HL-60/S4 treated with phorbol 12-myristate 13-acetate at 8.2 ng/mL for 4 days and 3 days (cell line): ENCODE data around the gene RAB40B.

Experiments used
- in situ Hi-C: fragments of 300-500 bp; cut with MboI; formaldehyde crosslinking; loops from 2 replicates; pipeline ENCODE4 v1.15.0; 2022; ENCODE audit warnings: low sequenced_read_pairs

RAB40B gene

GRCh38 chr17:82692268-82692667, 6.2 kb downstream of the RAB40B start:
- in situ Hi-C loops: no loop called here

- in situ Hi-C loops: no loop called here
Observed at GRCh38 chr17:82691714-82692113, 6.8 kb downstream of the RAB40B start.

- in situ Hi-C loops: no loop called here
Observed at GRCh38 chr17:82690786-82691489, 7.6 kb downstream of the RAB40B start.

GRCh38 chr17:82689077-82689476, 9.4 kb downstream of the RAB40B start:
- in situ Hi-C loops: no loop called here

- in situ Hi-C loops: no loop called here
Observed at GRCh38 chr17:82687871-82688270, 10.6 kb downstream of the RAB40B start.

- in situ Hi-C loops: no loop called here
Observed at GRCh38 chr17:82687375-82687861, 11.1 kb downstream of the RAB40B start.

- in situ Hi-C loops: no loop called here
Observed at GRCh38 chr17:82686366-82687324, 11.9 kb downstream of the RAB40B start.

- in situ Hi-C loops: no loop called here
Observed at GRCh38 chr17:82685291-82685690, 13.2 kb downstream of the RAB40B start.

- in situ Hi-C loops: no loop called here
Observed at GRCh38 chr17:82684228-82684841, 14.2 kb downstream of the RAB40B start.

GRCh38 chr17:82683534-82683933, 15.0 kb downstream of the RAB40B start:
- in situ Hi-C loops: no loop called here

- in situ Hi-C loops: no loop called here
Observed at GRCh38 chr17:82681547-82681946, 17.0 kb downstream of the RAB40B start.

- in situ Hi-C loops: no loop called here
Observed at GRCh38 chr17:82679586-82680465, 18.7 kb downstream of the RAB40B start.

- in situ Hi-C loops: no loop called here
Observed at GRCh38 chr17:82678265-82678891, 20.1 kb downstream of the RAB40B start.

- in situ Hi-C loops: no loop called here
Observed at GRCh38 chr17:82677353-82677925, 21.1 kb downstream of the RAB40B start.

- in situ Hi-C loops: no loop called here
Observed at GRCh38 chr17:82675476-82676245, 22.8 kb downstream of the RAB40B start.

GRCh38 chr17:82674656-82675475, 23.6 kb downstream of the RAB40B start:
- in situ Hi-C loops: no loop called here

- in situ Hi-C loops: no loop called here
Observed at GRCh38 chr17:82670661-82671450, 27.6 kb downstream of the RAB40B start.
